Measurements from ENCODE around the gene PABPC1L2A.
"Not testable (repeated sequence)": the region's sequence is repeated elsewhere in the genome, so short reads cannot be mapped to it uniquely, and the experiment has no call there.

Gene PABPC1L2A

DNA sequence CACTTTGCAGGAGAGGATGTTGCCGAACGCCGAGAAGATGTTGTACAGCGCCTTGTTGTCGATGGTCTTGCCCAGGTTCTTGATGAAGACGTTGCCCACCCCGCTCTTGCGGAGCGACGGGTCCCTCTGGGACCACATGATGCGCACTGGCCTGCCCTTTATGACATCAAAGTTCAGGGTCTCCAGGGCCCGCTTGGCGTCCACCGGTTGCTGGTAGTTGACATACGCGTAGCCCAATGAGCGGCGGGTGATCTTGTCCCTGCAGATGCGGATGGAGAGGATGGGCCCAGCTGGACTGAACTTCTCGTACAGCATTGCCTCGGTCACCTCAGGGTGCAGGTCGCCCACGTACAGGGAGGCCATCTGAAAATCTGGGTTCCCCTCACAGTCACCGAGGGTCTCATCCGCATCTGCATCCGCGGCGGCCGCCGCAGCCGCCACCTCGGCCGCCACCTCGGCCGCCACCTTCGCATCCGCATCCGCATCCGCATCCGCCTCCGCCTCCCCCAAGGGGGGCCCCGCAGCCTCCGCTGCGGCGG lies at the start of gene PABPC1L2A:
Gene PABPC1L2A (minus strand): TSS at position 489 of the 539 bp plus-strand sequence. CDS start 126 bp downstream, at position 363.
- not testable (repeated sequence) for DNase-seq (ENCODE audit: low read depth); H3K4me3 ChIP-seq (ENCODE audit: low read depth, low read length)

DNA sequence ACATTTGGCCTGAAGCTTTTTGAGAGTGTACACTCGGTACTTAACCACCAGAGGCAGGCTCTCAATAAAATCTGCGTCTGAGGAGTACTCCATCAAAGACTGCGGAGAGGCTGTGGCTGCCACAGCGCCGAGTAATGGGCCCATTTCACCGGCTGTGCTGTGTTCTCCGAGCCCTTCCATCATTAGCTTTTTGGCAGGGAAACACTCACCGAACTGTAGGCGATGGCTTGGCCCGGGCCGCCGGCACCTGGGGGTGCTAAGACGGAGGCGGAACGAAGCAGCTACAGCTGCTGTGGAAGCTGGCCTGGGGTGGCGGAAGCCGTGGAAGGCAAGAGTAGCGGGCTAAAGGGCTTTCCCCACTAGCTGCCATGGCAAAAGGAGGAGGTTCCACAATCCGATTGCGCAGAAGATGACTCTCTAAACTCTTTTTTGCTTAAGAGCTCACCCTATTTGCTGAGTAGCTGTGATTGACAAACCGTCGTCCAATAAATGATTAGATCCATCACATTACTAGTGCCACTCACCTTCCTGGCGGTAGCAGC lies 48.5 kb upstream of the PABPC1L2A start:
- no peak overlapping the region for H3K4me3 ChIP-seq (ENCODE audit: low read depth, low read length)
- no peak for DNase-seq (ENCODE audit: low read depth)

DNA sequence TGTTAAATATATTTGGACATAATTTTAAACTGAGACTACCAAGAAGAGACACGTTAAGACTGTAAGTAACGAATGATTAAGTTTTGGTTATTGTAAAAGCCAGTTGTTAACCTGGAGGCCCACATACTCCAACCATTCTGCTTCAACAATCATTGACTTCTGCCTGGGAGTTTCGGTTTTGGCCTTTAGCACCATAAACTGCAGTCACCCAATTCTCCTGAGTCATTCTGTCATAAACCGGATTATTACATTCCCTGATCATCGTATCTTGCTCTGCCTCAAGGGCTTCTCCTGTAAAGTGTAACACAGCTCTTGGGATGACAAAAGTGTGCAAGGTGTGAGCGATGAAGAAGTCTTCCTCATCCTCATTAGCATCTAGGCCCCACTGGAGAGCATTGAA lies 46.9 kb upstream of the PABPC1L2A start:
- DNase-seq (ENCODE audit: low read depth): no peak
- no peak overlapping the region for H3K4me3 ChIP-seq (ENCODE audit: low read depth, low read length)

DNA sequence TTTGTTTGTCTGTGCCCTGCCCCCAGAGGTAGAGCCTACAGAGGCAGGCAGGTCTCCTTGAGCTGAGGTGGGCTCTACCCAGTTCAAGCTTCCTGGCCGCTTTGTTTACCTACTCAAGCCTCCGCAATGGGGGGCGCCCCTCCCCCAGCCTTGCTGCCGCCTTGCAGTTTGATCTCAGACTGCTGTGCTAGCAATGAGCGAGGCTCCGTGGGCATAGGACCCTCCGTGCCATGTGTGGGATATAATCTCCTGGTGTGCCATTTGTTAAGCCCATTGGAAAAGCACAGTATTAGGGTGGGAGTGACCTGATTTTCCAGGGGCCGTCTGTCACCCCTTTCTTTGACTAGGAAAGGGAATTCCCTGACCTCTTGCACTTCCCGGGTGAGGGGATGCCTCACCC lies 20.2 kb upstream of the PABPC1L2A start:
- H3K4me3 ChIP-seq (ENCODE audit: low read depth, low read length); DNase-seq (ENCODE audit: low read depth): not testable (repeated sequence)

DNA sequence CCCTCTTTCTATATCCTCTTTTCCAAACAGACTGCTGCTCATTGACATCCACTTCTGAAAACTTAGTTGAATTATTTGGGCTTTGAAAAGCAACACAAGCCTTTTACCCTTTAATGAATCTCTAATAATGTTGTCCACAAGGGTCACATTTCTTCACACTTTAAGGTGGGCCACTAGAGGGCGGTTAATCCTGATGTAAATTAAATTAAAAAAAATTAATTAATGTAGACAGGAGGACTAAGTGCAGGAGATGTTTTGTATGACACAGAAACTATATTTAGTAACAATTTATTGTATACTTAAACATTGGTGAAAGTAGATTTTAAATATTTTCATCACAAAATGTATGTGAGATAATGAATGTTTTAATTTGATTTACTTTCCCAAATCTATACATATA lies 7.5 kb upstream of the PABPC1L2A start:
- DNase-seq (ENCODE audit: low read depth); H3K4me3 ChIP-seq (ENCODE audit: low read depth, low read length): not testable (repeated sequence)

DNA sequence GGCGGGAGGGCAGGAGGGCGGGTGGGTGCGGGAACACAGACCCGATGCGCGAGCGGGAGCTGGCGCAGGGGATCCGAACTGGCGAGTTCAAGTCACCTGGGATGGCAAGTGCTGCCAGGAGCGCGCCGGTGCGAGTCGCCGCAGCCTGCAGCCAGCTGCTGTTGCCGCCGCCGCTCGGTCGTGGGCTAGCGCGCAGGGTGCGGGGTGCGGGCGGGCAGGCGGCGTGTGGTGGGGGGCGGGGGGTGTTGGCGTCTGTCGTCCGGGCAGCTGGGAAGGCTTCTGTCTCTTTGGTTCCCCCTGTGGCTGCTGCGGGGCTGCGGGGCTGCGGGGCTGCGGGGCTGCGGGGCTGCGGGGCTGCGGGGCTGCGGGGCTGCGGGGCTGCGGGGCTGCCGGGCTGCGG lies 572 bp upstream of the PABPC1L2A start:
- DNase-seq (ENCODE audit: low read depth); H3K4me3 ChIP-seq (ENCODE audit: low read depth, low read length): not testable (repeated sequence)

- DNase-seq (ENCODE audit: low read depth); H3K4me3 ChIP-seq (ENCODE audit: low read depth, low read length): not testable (repeated sequence)
These were observed 715 bp downstream of the PABPC1L2A start for GRCh38 chrX:73078597-73078996.

GRCh38 chrX:73076838-73077237 lies 2.5 kb downstream of the PABPC1L2A start:
- no peak for DNase-seq (ENCODE audit: low read depth)
- H3K4me3 ChIP-seq (ENCODE audit: low read depth, low read length): no peak overlapping the region

GRCh38 chrX:73069365-73070035 lies 9.8 kb downstream of the PABPC1L2A start:
- no peak for DNase-seq (ENCODE audit: low read depth)
- no peak overlapping the region for H3K4me3 ChIP-seq (ENCODE audit: low read depth, low read length)

DNA sequence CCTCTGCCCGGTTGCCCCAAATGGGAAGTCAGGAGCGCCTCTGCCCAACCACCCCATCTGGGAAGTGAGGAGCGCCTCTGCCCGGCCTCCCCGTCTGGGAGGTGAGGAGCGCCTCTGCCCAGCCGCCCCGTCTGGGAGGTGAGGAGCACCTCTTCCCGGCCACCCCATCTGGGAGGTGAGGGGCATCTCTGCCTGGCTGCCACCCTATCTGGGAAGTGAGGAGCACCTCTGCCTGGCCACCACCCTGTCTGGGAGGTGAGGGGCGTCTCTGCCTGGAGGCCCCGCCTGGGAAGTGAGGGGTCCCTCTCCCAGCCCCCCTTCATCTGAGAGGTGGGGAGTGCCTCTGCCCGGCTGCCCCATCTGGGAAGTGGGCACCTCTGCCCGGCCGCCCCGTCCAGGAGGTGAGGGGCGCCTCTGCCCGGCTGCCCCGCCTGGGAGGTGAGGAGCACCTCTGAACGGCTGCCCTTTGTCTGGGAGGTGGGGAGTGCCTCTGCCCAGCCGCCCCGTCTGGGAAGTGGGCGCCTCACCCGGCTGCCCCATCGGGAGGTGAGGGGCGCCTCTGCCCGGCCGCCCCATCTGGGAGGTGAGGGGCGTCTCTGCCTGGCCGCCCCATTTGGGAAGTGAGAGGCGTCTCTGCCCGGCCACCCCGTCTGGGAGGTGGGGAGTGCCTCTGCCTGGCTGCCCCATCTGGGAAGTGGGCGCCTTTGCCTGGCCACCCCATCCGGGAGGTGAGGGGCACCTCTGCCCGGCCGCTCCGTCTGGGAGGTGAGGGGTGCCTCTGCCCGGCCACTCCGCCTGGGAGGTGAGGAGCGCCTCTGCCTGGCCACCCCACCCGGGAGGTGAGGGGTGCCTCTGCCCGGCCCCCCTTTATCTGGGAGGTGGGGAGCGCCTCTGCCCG lies 10.6 kb downstream of the PABPC1L2A start:
- no peak for DNase-seq (ENCODE audit: low read depth)
- no peak overlapping the region for H3K4me3 ChIP-seq (ENCODE audit: low read depth, low read length)

- DNase-seq (ENCODE audit: low read depth); H3K4me3 ChIP-seq (ENCODE audit: low read depth, low read length): not testable (repeated sequence)
These were observed 11.4 kb downstream of the PABPC1L2A start for GRCh38 chrX:73067761-73068466.

DNA sequence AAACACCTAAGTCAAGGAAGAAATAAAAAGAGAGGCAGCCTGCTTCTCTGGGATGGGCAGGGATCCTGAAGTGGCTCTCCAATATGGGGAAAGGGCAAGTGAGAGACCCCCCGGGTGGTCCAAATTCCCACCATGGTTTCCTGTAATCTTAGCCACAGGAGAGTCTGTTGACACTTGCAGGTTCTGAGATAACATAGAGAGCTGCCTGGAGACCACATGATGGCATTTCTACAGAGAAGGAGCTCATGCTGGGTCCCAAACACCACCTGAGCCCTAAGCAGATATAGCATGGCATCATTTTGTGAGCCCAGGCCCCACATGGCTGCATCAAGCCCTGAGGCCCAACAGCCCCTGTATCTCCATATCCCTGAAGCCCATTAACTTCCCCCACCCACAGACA lies 50.4 kb downstream of the PABPC1L2A start:
- no peak for DNase-seq (ENCODE audit: low read depth)
- H3K4me3 ChIP-seq (ENCODE audit: low read depth, low read length): no peak overlapping the region

All from skeletal muscle cell (primary cell).